ENCODE measurements around the gene SEZ6. TPM values are rescaled to one million over a fixed set of nuclear protein-coding genes. Genes with fewer than 3 reads are reported as not detected.

SEZ6 gene
- polyA plus RNA-seq, 2 of the 4 experiments (the other 2 are of a cell fraction), result not detected

DNA sequence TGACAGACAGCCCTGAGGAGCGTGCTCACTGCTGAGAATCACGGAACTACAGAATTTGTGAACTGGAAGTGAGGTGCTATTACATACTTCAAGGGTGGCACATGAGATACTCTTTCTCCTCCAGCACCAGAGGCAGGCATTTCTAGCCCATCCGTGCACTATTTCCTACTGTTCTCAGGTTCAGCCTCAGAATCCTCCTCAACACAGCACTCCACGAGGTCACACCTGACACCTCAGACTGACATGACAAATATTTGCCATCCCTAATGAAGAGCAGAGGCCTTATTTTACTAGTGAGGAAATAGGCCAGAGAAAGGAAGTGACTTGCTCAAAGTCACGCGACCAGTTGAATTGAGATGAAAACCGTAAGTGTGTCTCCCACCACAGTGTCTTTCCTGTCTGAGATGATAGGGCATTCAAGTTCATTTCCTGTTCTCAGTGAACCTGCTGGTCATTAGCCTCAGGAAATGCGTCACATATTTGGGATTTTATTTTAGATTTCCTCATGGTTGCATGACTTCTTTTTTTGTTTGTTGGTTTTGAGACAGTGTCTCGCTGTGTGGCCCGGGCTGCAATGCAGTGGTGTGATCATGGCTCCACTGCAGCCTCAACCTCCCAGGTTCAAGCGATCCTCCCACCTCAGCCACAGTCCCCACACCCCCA, 23.6 kb downstream of the SEZ6 start:
- POLR2A ChIA-PET, result no interaction called here
- no peak for ATAC-seq
- FAIRE-seq, result peak; percentile 59
- H3K4me3 ChIP-seq, result no peak overlapping the region
- no peaks in the 10 kb centered on the region for H3K4me1 ChIP-seq
- no peak overlapping the region for H3K4me2 ChIP-seq
- H3K27ac ChIP-seq, result no peak overlapping the region
- TF ChIP-seq SREBF2 (IDR thresholded peaks at IDR 0.05), result no peak
- no peak for DNase-seq (ENCODE audit: low read depth in 1 of 2, low spot score in 1 of 2)
- CTCF ChIA-PET, result interaction anchor here (0.9 to 5.7 kb wide), 13 partner anchors 9 to 253 kb away, joined by 3 to 31 read pairs (median 4); no protein-coding TSS in a partner anchor
- 69% methylated on average over 11 of the region's 11 CpGs for WGBS (ENCODE audit: missing lambda C conversion rate)
- H3K9me3 ChIP-seq, result no peaks in the 10 kb centered on the region

DNA sequence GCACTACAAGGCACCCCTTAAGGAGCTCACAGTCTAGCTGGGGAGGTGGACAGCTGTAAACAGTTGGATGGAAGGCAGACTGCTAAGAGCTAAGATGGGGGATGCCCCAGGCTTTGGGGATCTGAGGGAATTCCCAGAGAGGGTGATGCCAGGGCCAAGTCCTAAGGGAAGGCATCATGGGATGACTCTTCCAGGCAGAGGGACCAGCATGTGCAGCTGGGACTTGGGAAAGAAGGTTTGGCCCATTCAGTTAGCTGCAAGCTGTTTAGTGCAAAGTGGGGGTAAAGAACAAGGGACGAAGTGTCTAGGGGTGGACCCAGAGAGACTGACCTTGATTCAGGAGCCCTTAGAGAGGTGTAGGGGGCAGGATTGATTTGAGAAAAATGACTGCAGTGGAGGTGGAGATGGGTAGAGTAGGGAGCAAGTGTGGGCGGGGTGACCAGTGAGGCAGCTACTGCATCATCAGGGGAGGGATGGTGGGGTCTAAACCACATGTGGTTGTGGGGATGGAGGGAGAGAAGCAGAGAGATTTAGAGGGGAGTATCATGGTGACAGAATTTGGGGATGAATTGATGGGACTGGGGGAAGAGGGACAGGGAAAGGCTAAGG, 27.4 kb downstream of the SEZ6 start:
- ChIA-PET CTCF (interaction anchor here (1.0 to 4.0 kb wide), 12 partner anchors 13 to 241 kb away, joined by 3 to 29 read pairs (median 4); no protein-coding TSS in a partner anchor), POLR2A (no interaction called here)
- TF ChIP-seq SREBF2 (IDR thresholded peaks at IDR 0.05), result no peak
- TF ChIP-seq CBX2 (IDR thresholded peaks at IDR 0.05; ENCODE audit: borderline replicate concordance, low read depth), result no peak
- TF ChIP-seq HEYL (CRISPR knock-in tag; IDR thresholded peaks at IDR 0.05), result no peak
- no peak for TF ChIP-seq RFX5 (IDR thresholded peaks at IDR 0.05)
- TF ChIP-seq SMC3 (IDR thresholded peaks at IDR 0.05), result no peak
- no peak overlapping the region for H3K4me3 ChIP-seq
- no peak for FAIRE-seq
- H3K27ac ChIP-seq, result no peak overlapping the region
- H3K4me2 ChIP-seq, result no peak overlapping the region
- H3K4me1 ChIP-seq, result no peaks in the 10 kb centered on the region
- ATAC-seq, result no peak; a peak in 1 of 6 replicates
- H3K9me3 ChIP-seq, result no peaks in the 10 kb centered on the region
- no peak for DNase-seq (ENCODE audit: low read depth in 1 of 2, low spot score in 1 of 2)
- 56% methylated on average over 2 of the region's 2 CpGs for WGBS (ENCODE audit: missing lambda C conversion rate)

DNA sequence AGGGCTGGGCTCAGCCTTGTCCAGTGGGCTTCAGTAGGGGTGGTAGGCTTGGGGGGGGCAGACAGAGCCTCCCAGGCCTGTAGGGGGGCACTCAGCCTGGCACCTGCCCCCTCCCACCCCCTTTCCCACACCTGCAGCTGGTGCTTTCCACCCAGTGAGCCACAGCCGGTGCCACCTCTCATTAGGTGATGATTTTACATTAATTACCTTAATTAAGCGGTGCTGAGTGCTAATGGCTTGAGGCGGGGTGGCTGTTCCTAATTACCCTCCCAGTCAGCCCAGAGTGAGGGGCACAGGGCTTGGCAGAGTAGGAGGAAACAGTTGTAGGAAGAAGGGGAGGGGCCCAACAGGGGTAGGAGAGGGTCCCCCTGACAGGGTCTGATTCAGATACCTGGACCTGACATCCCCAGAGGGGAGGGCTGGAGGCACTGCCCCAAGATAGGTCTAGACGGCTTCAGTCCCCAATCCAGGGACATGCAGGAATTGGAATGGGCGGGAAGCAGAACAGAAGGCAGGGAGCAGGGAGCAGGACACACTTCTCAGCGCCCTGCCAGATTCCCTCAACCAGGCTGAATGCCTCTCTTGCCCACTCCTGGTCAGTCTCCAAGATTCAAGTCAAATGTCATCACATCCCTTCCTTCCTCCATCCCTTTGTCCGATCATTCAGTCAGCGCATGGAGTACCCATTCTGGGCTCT, 28.0 kb downstream of the SEZ6 start:
- no peaks in the 10 kb centered on the region for H3K9me3 ChIP-seq

DNA sequence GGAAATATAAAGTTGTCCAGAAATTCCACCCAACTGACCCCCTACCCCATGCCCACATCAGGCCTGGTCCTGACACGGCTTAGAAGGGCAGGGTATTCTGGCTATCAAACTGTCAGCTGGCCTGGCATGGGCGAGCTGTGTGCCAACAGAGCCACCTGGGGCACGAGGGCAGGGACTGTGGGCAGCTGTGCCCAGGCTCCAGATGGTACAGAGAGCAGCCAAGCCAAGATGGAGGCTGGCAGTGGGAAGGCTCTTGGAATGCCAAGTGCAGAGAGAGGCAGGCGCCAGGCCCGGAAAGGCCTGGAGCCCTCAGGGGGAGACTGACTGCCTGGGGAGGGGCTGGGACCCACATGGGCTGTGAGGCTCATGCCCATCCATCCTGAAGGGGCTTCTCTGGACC, 30.2 kb downstream of the SEZ6 start:
- ATAC-seq (no peak), FAIRE-seq (no peak), DNase-seq (ENCODE audit: low read depth in 1 of 2, low spot score in 1 of 2) (no peak)
- Histone ChIP-seq H3K9me3 (no peaks in the 10 kb centered on the region), H3K4me2 (no peak overlapping the region), H3K4me1 (no peaks in the 10 kb centered on the region), H3K4me3 (no peak overlapping the region), H3K27ac (no peak overlapping the region)
- POLR2A ChIA-PET, result no interaction called here
- CTCF ChIA-PET, result interaction anchor here (1.4 to 4.6 kb wide), 4 partner anchors 11 to 148 kb away, joined by 3 to 34 read pairs (median 3); no protein-coding TSS in a partner anchor
- WGBS (ENCODE audit: missing lambda C conversion rate), result 63% methylated on average over 5 of the region's 5 CpGs
- TF ChIP-seq, protein P1, sequence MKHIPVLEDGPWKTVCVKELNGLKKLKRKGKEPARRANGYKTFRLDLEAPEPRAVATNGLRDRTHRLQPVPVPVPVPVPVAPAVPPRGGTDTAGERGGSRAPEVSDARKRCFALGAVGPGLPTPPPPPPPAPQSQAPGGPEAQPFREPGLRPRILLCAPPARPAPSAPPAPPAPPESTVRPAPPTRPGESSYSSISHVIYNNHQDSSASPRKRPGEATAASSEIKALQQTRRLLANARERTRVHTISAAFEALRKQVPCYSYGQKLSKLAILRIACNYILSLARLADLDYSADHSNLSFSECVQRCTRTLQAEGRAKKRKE (CRISPR knock-in tag; IDR thresholded peaks at IDR 0.05; ENCODE audit: low read depth), result no peak
- no peak for TF ChIP-seq TP53 (CRISPR knock-in tag; IDR thresholded peaks at IDR 0.05)
- TF ChIP-seq NPAS2 (CRISPR knock-in tag; IDR thresholded peaks at IDR 0.05; ENCODE audit: borderline replicate concordance), result no peak
- TF ChIP-seq, protein P2, sequence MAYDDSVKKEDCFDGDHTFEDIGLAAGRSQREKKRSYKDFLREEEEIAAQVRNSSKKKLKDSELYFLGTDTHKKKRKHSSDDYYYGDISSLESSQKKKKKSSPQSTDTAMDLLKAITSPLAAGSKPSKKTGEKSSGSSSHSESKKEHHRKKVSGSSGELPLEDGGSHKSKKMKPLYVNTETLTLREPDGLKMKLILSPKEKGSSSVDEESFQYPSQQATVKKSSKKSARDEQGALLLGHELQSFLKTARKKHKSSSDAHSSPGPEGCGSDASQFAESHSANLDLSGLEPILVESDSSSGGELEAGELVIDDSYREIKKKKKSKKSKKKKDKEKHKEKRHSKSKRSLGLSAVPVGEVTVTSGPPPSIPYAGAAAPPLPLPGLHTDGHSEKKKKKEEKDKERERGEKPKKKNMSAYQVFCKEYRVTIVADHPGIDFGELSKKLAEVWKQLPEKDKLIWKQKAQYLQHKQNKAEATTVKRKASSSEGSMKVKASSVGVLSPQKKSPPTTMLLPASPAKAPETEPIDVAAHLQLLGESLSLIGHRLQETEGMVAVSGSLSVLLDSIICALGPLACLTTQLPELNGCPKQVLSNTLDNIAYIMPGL (CRISPR knock-in tag; IDR thresholded peaks at IDR 0.05; ENCODE audit: borderline replicate concordance), result no peak
- no peak for TF ChIP-seq KDM1A (IDR thresholded peaks at IDR 0.05; ENCODE audit: low read depth)
- TF ChIP-seq EP300 (IDR thresholded peaks at IDR 0.05), result no peak
- TF ChIP-seq, protein P3, sequence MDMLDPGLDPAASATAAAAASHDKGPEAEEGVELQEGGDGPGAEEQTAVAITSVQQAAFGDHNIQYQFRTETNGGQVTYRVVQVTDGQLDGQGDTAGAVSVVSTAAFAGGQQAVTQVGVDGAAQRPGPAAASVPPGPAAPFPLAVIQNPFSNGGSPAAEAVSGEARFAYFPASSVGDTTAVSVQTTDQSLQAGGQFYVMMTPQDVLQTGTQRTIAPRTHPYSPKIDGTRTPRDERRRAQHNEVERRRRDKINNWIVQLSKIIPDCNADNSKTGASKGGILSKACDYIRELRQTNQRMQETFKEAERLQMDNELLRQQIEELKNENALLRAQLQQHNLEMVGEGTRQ (IDR thresholded peaks at IDR 0.05), result no peak
- no peak for TF ChIP-seq RARB (CRISPR knock-in tag; IDR thresholded peaks at IDR 0.05)
- no peak for TF ChIP-seq HDAC2 (IDR thresholded peaks at IDR 0.05)
- no peak for TF ChIP-seq NFE2L2 (conservative IDR thresholded peaks at IDR 0.05; ENCODE audit: low read length)
- TF ChIP-seq, protein P4, sequence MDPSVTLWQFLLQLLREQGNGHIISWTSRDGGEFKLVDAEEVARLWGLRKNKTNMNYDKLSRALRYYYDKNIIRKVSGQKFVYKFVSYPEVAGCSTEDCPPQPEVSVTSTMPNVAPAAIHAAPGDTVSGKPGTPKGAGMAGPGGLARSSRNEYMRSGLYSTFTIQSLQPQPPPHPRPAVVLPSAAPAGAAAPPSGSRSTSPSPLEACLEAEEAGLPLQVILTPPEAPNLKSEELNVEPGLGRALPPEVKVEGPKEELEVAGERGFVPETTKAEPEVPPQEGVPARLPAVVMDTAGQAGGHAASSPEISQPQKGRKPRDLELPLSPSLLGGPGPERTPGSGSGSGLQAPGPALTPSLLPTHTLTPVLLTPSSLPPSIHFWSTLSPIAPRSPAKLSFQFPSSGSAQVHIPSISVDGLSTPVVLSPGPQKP (IDR thresholded peaks at IDR 0.05; ENCODE audit: low read depth, low read length), result no peak
- TF ChIP-seq CHD4 (IDR thresholded peaks at IDR 0.05; ENCODE audit: borderline replicate concordance), result no peak
- no peak for TF ChIP-seq NR3C1 (IDR thresholded peaks at IDR 0.05)
- no peak for TF ChIP-seq ZFP36 (IDR thresholded peaks at IDR 0.05; ENCODE audit: borderline replicate concordance, partially characterized antibody)

More for the DNA sequence above, 28.0 kb downstream of the SEZ6 start:
- ChIA-PET POLR2A (no interaction called here), CTCF (interaction anchor here (1.0 to 4.0 kb wide), 8 partner anchors 12 to 146 kb away, joined by 3 to 29 read pairs (median 4); no protein-coding TSS in a partner anchor)
- H3K4me1 ChIP-seq, result no peaks in the 10 kb centered on the region
- DNase-seq (ENCODE audit: low read depth in 1 of 2, low spot score in 1 of 2), result no peak
- FAIRE-seq, result no peak
- H3K27ac ChIP-seq, result no peak overlapping the region
- ATAC-seq, result no peak
- H3K4me3 ChIP-seq, result no peak overlapping the region
- no peak for TF ChIP-seq ZSCAN20 (CRISPR knock-in tag; IDR thresholded peaks at IDR 0.05)
- TF ChIP-seq, protein P5, sequence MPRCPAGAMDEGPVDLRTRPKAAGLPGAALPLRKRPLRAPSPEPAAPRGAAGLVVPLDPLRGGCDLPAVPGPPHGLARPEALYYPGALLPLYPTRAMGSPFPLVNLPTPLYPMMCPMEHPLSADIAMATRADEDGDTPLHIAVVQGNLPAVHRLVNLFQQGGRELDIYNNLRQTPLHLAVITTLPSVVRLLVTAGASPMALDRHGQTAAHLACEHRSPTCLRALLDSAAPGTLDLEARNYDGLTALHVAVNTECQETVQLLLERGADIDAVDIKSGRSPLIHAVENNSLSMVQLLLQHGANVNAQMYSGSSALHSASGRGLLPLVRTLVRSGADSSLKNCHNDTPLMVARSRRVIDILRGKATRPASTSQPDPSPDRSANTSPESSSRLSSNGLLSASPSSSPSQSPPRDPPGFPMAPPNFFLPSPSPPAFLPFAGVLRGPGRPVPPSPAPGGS (IDR thresholded peaks at IDR 0.05), result no peak
- no peak overlapping the region for H3K4me2 ChIP-seq
- WGBS (ENCODE audit: missing lambda C conversion rate), result 47% methylated on average over 8 of the region's 8 CpGs
